Mammary epithelial cell (primary cell): ENCODE data around the gene RAB4A.

Experiments used
- CTCF ChIP-seq, 2 donors: IDR thresholded peaks in 1 of 2; conservative IDR thresholded peaks in 1 of 2; 2 replicates each; pipeline ENCODE4 v1.5.1; 2011 to 2012; ENCODE audit warnings: inconsistent platforms in 2 of 2, low read length in 2 of 2, mild to moderate bottlenecking in 2 of 2, control low read depth in 1 of 2, low read depth in 1 of 2; ENCODE audit not compliant: insufficient read depth in 1 of 2; ENCODE audit errors: extremely low read depth in 1 of 2
- EZH2 ChIP-seq: IDR thresholded peaks from 2 replicates; pipeline ENCODE4 v1.6.1; 2012; ENCODE audit warnings: low read length, inconsistent platforms, borderline replicate concordance

- no peak for TF ChIP-seq CTCF (conservative IDR thresholded peaks at IDR 0.05 in 1 of 2, IDR thresholded peaks at IDR 0.05 in 1 of 2; ENCODE audit: extremely low read depth in 1 of 2, insufficient read depth in 1 of 2, low read depth in 1 of 2, low read length in 2 of 2)
- TF ChIP-seq EZH2, result no peak
These were observed 78.8 kb downstream of the RAB4A start for GRCh38 chr1:229349463-229350385.
